Measurements from ENCODE around the gene PHACTR2.
"Not testable (repeated sequence)": the region's sequence is repeated elsewhere in the genome, so short reads cannot be mapped to it uniquely, and the experiment has no call there.

The PHACTR2 gene

GRCh38 chr6:143677891-143678791, at the start of gene PHACTR2:
TSS of gene PHACTR2 (plus strand) at chr6:143677965. CDS start at chr6:143678164, 199 bp downstream.
- Histone ChIP-seq H3K27ac (ENCODE audit: low read length) (peak within 1 kb of the TSS; percentile 97), H3K4me1 (ENCODE audit: control insufficient read depth in 1 of 2, insufficient read depth in 2 of 2, low read length in 2 of 2) (peaks cover 11 to 14% of the 10 kb centered on the region in 2 donors), H3K4me3 (ENCODE audit: low read depth in 1 of 2, low read length in 2 of 2) (peak within 1 kb of the TSS; percentile 88 to 95), H3K36me3 (ENCODE audit: control insufficient read depth in 1 of 2, insufficient read depth in 2 of 2, low read length in 2 of 2) (peaks cover 0 to 9% of the 10 kb centered on the region in 2 donors), H3K27me3 (ENCODE audit: low read depth, low read length) (no peaks in the 10 kb centered on the region), H3K9me3 (ENCODE audit: control insufficient read depth in 1 of 2, low read length in 2 of 2) (peaks cover 5 to 8% of the 10 kb centered on the region in 2 donors)

DNA sequence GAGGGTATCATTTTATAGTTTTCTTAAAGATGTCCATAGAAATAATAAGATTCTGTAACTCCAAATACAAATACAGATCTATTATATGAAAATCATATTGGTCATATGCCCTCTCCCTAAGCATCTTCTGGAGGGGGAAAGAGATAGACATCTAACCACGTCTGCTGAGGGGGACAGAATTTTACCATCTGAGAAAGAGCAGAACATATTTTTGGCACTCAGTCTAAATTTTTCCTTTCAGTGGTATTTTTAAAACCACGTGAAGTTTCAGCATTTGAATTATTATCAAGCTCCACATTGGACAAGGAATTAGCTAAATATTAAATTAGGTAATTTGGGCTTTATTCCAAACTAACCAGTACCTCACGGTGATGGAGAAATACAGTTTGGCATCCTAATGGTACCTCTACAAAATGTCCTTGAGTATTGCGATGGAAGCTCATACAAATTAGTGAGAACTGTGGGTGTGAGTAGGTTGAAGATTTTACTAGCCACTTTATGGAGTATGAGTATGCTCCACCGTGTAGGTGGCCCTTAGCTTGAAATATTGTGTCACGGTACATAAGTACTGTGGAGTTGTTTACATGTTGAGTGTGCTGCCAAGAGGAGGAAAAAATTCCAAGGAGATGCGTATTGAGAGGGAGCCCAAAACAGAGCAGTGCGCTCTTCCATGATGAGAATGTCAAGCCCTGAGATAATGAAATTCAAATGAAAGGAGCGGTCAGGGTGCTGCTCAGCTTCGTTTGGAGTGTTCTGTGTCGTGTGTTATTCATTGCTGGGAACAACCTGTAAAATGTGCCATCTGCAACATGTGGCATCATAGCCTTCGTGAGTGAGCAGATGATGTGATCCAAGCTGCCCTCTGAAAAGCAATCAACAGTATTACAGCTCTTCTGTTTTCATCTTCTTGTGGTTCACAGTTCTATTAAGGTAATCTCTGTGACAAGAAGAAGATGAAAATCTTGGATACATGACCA, 48.4 kb upstream of the PHACTR2 start:
- no peaks in the 10 kb centered on the region for H3K36me3 ChIP-seq (ENCODE audit: control insufficient read depth in 1 of 2, insufficient read depth in 2 of 2, low read length in 2 of 2)
- H3K4me3 ChIP-seq (ENCODE audit: low read depth in 1 of 2, low read length in 2 of 2) = no peak overlapping the region
- no peaks in the 10 kb centered on the region for H3K9me3 ChIP-seq (ENCODE audit: control insufficient read depth in 1 of 2, low read length in 2 of 2)
- H3K27me3 ChIP-seq (ENCODE audit: low read depth, low read length) = no peaks in the 10 kb centered on the region
- peaks cover 0 to 3% of the 10 kb centered on the region in 2 donors for H3K4me1 ChIP-seq (ENCODE audit: control insufficient read depth in 1 of 2, insufficient read depth in 2 of 2, low read length in 2 of 2)
- H3K27ac ChIP-seq (ENCODE audit: low read length) = no peak overlapping the region

GRCh38 chr6:143631196-143631595, 46.6 kb upstream of the PHACTR2 start:
- H3K4me3 ChIP-seq (ENCODE audit: low read depth in 1 of 2, low read length in 2 of 2); H3K9me3 ChIP-seq (ENCODE audit: control insufficient read depth in 1 of 2, low read length in 2 of 2); H3K4me1 ChIP-seq (ENCODE audit: control insufficient read depth in 1 of 2, insufficient read depth in 2 of 2, low read length in 2 of 2); H3K27ac ChIP-seq (ENCODE audit: low read length); H3K36me3 ChIP-seq (ENCODE audit: control insufficient read depth in 1 of 2, insufficient read depth in 2 of 2, low read length in 2 of 2); H3K27me3 ChIP-seq (ENCODE audit: low read depth, low read length): not testable (repeated sequence)

DNA sequence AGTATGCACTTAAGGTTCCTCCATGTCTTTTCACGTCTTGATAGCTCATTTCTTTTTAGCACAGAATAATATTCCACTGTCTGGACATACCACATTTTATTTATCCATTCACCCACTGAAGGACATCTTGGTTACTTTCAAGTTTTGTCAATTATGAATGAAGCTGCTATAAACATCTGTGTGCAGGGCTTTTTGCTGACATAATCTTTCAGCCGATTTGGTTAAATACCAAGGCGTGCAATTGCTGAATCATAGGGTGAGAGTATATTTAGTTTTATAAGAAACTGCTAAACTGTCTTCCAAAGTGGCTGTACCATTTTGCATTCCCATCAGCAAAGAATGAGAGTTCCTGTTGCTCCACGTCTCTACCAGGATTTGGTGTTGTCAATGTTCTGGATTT, 44.9 kb upstream of the PHACTR2 start:
- no peaks in the 10 kb centered on the region for H3K9me3 ChIP-seq (ENCODE audit: control insufficient read depth in 1 of 2, low read length in 2 of 2)
- no peak overlapping the region for H3K4me3 ChIP-seq (ENCODE audit: low read depth in 1 of 2, low read length in 2 of 2)
- no peak overlapping the region for H3K27ac ChIP-seq (ENCODE audit: low read length)
- no peaks in the 10 kb centered on the region for H3K27me3 ChIP-seq (ENCODE audit: low read depth, low read length)
- no peaks in the 10 kb centered on the region for H3K36me3 ChIP-seq (ENCODE audit: control insufficient read depth in 1 of 2, insufficient read depth in 2 of 2, low read length in 2 of 2)
- H3K4me1 ChIP-seq (ENCODE audit: control insufficient read depth in 1 of 2, insufficient read depth in 2 of 2, low read length in 2 of 2) = peaks cover 0 to 3% of the 10 kb centered on the region in 2 donors

DNA sequence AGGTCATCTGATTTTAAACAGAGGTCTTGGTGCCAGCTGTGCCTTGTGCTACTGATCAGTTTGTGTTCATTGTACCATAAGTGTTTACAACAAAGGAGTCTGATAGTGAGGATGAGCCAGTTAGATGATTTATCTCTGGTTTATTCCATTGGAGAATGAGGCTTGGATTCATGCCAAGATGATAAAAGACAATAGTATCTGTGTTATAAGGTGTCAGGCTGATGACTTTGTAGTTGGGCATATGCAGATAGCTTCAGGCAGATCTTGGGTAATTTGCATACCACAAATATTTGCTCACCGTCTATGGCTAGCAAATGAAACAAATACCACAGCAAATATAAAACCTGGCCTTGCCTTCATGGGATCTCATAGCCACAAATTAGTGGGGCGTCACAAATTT, 43.3 kb upstream of the PHACTR2 start:
- H3K9me3 ChIP-seq (ENCODE audit: control insufficient read depth in 1 of 2, low read length in 2 of 2) = no peaks in the 10 kb centered on the region
- H3K4me3 ChIP-seq (ENCODE audit: low read depth in 1 of 2, low read length in 2 of 2) = no peak overlapping the region
- H3K4me1 ChIP-seq (ENCODE audit: control insufficient read depth in 1 of 2, insufficient read depth in 2 of 2, low read length in 2 of 2) = no peaks in the 10 kb centered on the region
- H3K27ac ChIP-seq (ENCODE audit: low read length) = no peak overlapping the region
- H3K36me3 ChIP-seq (ENCODE audit: control insufficient read depth in 1 of 2, insufficient read depth in 2 of 2, low read length in 2 of 2) = no peaks in the 10 kb centered on the region
- no peaks in the 10 kb centered on the region for H3K27me3 ChIP-seq (ENCODE audit: low read depth, low read length)

- Histone ChIP-seq H3K4me3 (ENCODE audit: low read depth in 1 of 2, low read length in 2 of 2) (no peak overlapping the region), H3K27me3 (ENCODE audit: low read depth, low read length) (no peaks in the 10 kb centered on the region), H3K36me3 (ENCODE audit: control insufficient read depth in 1 of 2, insufficient read depth in 2 of 2, low read length in 2 of 2) (no peaks in the 10 kb centered on the region), H3K27ac (ENCODE audit: low read length) (no peak overlapping the region), H3K9me3 (ENCODE audit: control insufficient read depth in 1 of 2, low read length in 2 of 2) (no peaks in the 10 kb centered on the region), H3K4me1 (ENCODE audit: control insufficient read depth in 1 of 2, insufficient read depth in 2 of 2, low read length in 2 of 2) (no peaks in the 10 kb centered on the region)
These were observed 40.1 kb upstream of the PHACTR2 start for GRCh38 chr6:143637691-143638090.

GRCh38 chr6:143642403-143642802, 35.4 kb upstream of the PHACTR2 start:
- Histone ChIP-seq H3K9me3 (ENCODE audit: control insufficient read depth in 1 of 2, low read length in 2 of 2) (no peaks in the 10 kb centered on the region), H3K4me3 (ENCODE audit: low read depth in 1 of 2, low read length in 2 of 2) (no peak overlapping the region), H3K27ac (ENCODE audit: low read length) (no peak overlapping the region), H3K4me1 (ENCODE audit: control insufficient read depth in 1 of 2, insufficient read depth in 2 of 2, low read length in 2 of 2) (no peaks in the 10 kb centered on the region), H3K27me3 (ENCODE audit: low read depth, low read length) (no peaks in the 10 kb centered on the region), H3K36me3 (ENCODE audit: control insufficient read depth in 1 of 2, insufficient read depth in 2 of 2, low read length in 2 of 2) (no peaks in the 10 kb centered on the region)

DNA sequence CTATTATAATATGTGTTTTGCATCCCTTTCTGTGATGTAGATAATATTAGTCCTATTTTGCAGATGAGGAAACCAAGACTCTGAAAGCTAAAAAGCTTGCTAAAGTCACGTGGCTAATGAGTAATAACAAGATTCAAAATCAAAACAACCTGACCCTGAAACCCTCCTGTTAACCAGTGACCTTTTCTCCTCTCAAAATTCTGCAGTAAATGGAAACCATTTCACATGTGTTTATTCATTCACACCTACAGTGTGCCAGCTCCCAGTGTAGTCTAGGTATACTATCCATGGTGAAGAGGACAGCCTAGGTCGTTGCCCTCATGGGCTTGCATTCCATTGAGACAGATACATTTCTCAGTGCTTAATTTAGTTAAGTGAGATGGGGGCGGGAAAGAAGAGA, 30.6 kb upstream of the PHACTR2 start:
- Histone ChIP-seq H3K36me3 (ENCODE audit: control insufficient read depth in 1 of 2, insufficient read depth in 2 of 2, low read length in 2 of 2) (no peaks in the 10 kb centered on the region), H3K27me3 (ENCODE audit: low read depth, low read length) (no peaks in the 10 kb centered on the region), H3K27ac (ENCODE audit: low read length) (no peak overlapping the region), H3K9me3 (ENCODE audit: control insufficient read depth in 1 of 2, low read length in 2 of 2) (no peaks in the 10 kb centered on the region), H3K4me1 (ENCODE audit: control insufficient read depth in 1 of 2, insufficient read depth in 2 of 2, low read length in 2 of 2) (no peaks in the 10 kb centered on the region), H3K4me3 (ENCODE audit: low read depth in 1 of 2, low read length in 2 of 2) (no peak overlapping the region)

GRCh38 chr6:143647732-143648131, 30.0 kb upstream of the PHACTR2 start:
- Histone ChIP-seq H3K27ac (ENCODE audit: low read length) (no peak overlapping the region), H3K4me1 (ENCODE audit: control insufficient read depth in 1 of 2, insufficient read depth in 2 of 2, low read length in 2 of 2) (peaks cover 0 to 3% of the 10 kb centered on the region in 2 donors), H3K9me3 (ENCODE audit: control insufficient read depth in 1 of 2, low read length in 2 of 2) (no peaks in the 10 kb centered on the region), H3K4me3 (ENCODE audit: low read depth in 1 of 2, low read length in 2 of 2) (no peak overlapping the region), H3K27me3 (ENCODE audit: low read depth, low read length) (no peaks in the 10 kb centered on the region), H3K36me3 (ENCODE audit: control insufficient read depth in 1 of 2, insufficient read depth in 2 of 2, low read length in 2 of 2) (no peaks in the 10 kb centered on the region)

DNA sequence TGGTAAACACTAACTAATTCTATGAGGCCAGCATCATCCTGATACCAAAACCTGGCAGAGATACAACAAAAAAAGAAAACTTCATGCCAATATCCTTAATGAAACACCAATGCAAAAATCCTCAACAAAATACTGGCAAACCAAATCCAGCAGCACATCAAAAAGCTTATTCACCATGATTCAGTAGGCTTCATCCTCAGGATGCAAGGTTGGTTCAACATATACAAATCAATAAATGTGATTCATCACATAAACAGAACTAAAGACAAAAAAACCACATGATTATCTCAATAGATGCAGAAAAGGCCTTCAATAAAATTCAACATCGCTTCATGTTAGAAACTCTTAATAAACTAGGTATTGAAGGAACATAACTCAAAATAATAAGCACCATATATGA, 28.4 kb upstream of the PHACTR2 start:
- H3K27me3 ChIP-seq (ENCODE audit: low read depth, low read length); H3K36me3 ChIP-seq (ENCODE audit: control insufficient read depth in 1 of 2, insufficient read depth in 2 of 2, low read length in 2 of 2); H3K4me3 ChIP-seq (ENCODE audit: low read depth in 1 of 2, low read length in 2 of 2); H3K9me3 ChIP-seq (ENCODE audit: control insufficient read depth in 1 of 2, low read length in 2 of 2); H3K27ac ChIP-seq (ENCODE audit: low read length): not testable (repeated sequence)
- H3K4me1 ChIP-seq (ENCODE audit: control insufficient read depth in 1 of 2, insufficient read depth in 2 of 2, low read length in 2 of 2) = peaks cover 0 to 11% of the 10 kb centered on the region in 2 donors

GRCh38 chr6:143651328-143651727, 26.4 kb upstream of the PHACTR2 start:
- H3K27me3 ChIP-seq (ENCODE audit: low read depth, low read length) = not testable (repeated sequence)

More at GRCh38 chr6:143651328-143651727, 26.4 kb upstream of the PHACTR2 start:
- H3K9me3 ChIP-seq (ENCODE audit: control insufficient read depth in 1 of 2, low read length in 2 of 2); H3K4me3 ChIP-seq (ENCODE audit: low read depth in 1 of 2, low read length in 2 of 2); H3K36me3 ChIP-seq (ENCODE audit: control insufficient read depth in 1 of 2, insufficient read depth in 2 of 2, low read length in 2 of 2); H3K27ac ChIP-seq (ENCODE audit: low read length): not testable (repeated sequence)
- peaks cover 0 to 11% of the 10 kb centered on the region in 2 donors for H3K4me1 ChIP-seq (ENCODE audit: control insufficient read depth in 1 of 2, insufficient read depth in 2 of 2, low read length in 2 of 2)

Data from muscle layer of duodenum (tissue), 2 donors.